A204.1 (cell line): ENCODE results near the gene NR1H4.
"Not testable (repeated sequence)": the region's sequence is repeated elsewhere in the genome, so short reads cannot be mapped to it uniquely, and the experiment has no call there.

Experiments
- FAIRE-seq: peaks from 2 replicates; lab custom pipeline; 2012; peaks lifted over from hg19 to GRCh38; lab: Jason Lieb, UNC

NR1H4 gene

GRCh38 chr12:100473716-100474150 lies at the start of gene NR1H4:
TSS of gene NR1H4 (plus strand) at chr12:100473866. CDS start at chr12:100493324, 19,458 bp downstream.
- FAIRE-seq = no peak

GRCh38 chr12:100426145-100426544 lies 47.5 kb upstream of the NR1H4 start:
- FAIRE-seq = no peak

- no peak for FAIRE-seq
These were observed 46.6 kb upstream of the NR1H4 start for GRCh38 chr12:100427078-100427477.

GRCh38 chr12:100430251-100430650 lies 43.4 kb upstream of the NR1H4 start:
- not testable (repeated sequence) for FAIRE-seq

- FAIRE-seq = no peak
These were observed 40.0 kb upstream of the NR1H4 start for GRCh38 chr12:100433701-100434100.

GRCh38 chr12:100434177-100434576 lies 39.5 kb upstream of the NR1H4 start:
- FAIRE-seq = no peak

- no peak for FAIRE-seq
These were observed 37.7 kb upstream of the NR1H4 start for GRCh38 chr12:100435957-100436356.

- FAIRE-seq = no peak
These were observed 36.4 kb upstream of the NR1H4 start for GRCh38 chr12:100437038-100437841.

GRCh38 chr12:100439797-100440196 lies 33.9 kb upstream of the NR1H4 start:
- no peak for FAIRE-seq

GRCh38 chr12:100442403-100442802 lies 31.3 kb upstream of the NR1H4 start:
- no peak for FAIRE-seq

- FAIRE-seq = no peak
These were observed 30.2 kb upstream of the NR1H4 start for GRCh38 chr12:100443434-100443833.

GRCh38 chr12:100445081-100445481 lies 28.6 kb upstream of the NR1H4 start:
- FAIRE-seq = no peak

- FAIRE-seq = no peak
These were observed 26.3 kb upstream of the NR1H4 start for GRCh38 chr12:100447381-100447780.

GRCh38 chr12:100448656-100449055 lies 25.0 kb upstream of the NR1H4 start:
- no peak for FAIRE-seq

GRCh38 chr12:100450735-100451134 lies 22.9 kb upstream of the NR1H4 start:
- FAIRE-seq = no peak

- no peak for FAIRE-seq
These were observed 19.7 kb upstream of the NR1H4 start for GRCh38 chr12:100453951-100454350.

GRCh38 chr12:100455896-100456295 lies 17.8 kb upstream of the NR1H4 start:
- no peak for FAIRE-seq

- no peak for FAIRE-seq
These were observed 15.5 kb upstream of the NR1H4 start for GRCh38 chr12:100458191-100458590.

GRCh38 chr12:100460702-100461101 lies 13.0 kb upstream of the NR1H4 start:
- FAIRE-seq = no peak

GRCh38 chr12:100461330-100461973 lies 12.2 kb upstream of the NR1H4 start:
- no peak for FAIRE-seq

- FAIRE-seq = no peak
These were observed 10.0 kb upstream of the NR1H4 start for GRCh38 chr12:100463661-100464060.

- no peak for FAIRE-seq
These were observed 9.1 kb upstream of the NR1H4 start for GRCh38 chr12:100464529-100464928.

- no peak for FAIRE-seq
These were observed 5.5 kb upstream of the NR1H4 start for GRCh38 chr12:100468126-100468525.

- no peak for FAIRE-seq
These were observed 1.3 kb upstream of the NR1H4 start for GRCh38 chr12:100472325-100472724.
